GM23338 (cell line): ENCODE measurements around the gene CSH2.

Source experiments
- CTCF ChIP-seq, 2 experiments: fragments of 200-600 bp in 1 of 2; sonication (generic) in 1 of 2; conservative IDR thresholded peaks; 2 replicates each; pipeline versions ENCODE4 v1.5.1 to v1.6.1; 2016 to 2017; ENCODE audit warnings: antibody characterized with exemption in 2 of 2, low read depth in 2 of 2, mild to moderate bottlenecking in 2 of 2, moderate library complexity in 1 of 2
- EZH2 ChIP-seq: fragments of 200-600 bp; sonication (generic); IDR thresholded peaks from one replicate; pipeline ENCODE4 v1.8.0; 2017; ENCODE audit warnings: antibody characterized with exemption, mild to moderate bottlenecking, low read depth; ENCODE audit not compliant: unreplicated experiment
- REST ChIP-seq: IDR thresholded peaks from one replicate; pipeline ENCODE4 v1.6.1; 2018; ENCODE audit warnings: antibody characterized with exemption; ENCODE audit not compliant: unreplicated experiment

DNA sequence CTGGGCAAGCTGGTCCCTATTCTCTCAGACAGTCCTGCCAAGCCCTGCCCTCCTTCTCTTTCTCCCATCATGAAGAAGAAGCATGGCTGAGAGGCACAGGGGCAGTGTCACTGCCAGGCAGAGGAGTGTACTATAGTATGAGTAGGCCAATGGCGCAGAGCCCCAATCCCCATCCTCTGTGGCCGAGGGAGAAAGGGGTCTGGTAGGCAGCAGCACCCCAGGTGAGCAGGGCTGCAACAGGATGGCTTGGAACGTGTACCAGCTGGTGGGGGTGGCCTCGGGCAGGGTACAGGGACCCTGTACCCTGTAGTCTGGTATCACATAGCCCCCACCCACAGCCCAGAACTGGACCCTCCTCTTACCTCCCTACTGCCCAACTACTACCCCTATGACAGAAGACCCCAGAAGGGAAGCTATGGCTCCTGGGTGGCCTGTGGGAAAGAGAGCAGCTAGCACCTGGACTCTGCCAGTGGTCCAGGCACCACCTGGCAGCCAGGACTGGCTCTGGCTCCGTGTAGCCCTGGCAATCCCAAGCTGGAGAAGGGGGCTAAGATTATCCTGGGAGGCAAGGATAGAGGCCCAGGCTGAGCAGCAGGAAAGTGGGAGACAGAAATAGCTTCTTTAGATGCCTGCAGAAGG is 35.4 kb downstream of the CSH2 start:
- TF ChIP-seq CTCF (conservative IDR thresholded peaks at IDR 0.05; ENCODE audit: low read depth in 2 of 2) (no peak), REST (no peak), EZH2 (no peak)
